HG02678 (cell line): Measurements from ENCODE around the gene NACAD.

Experiments used
- ATAC-seq: cut with Tn5 transposase; IDR thresholded peaks from one replicate; pipeline ENCODE4 v1.9.1; 2021; ENCODE audit warnings: mild to moderate bottlenecking, moderate library complexity; ENCODE audit not compliant: unreplicated experiment

Gene NACAD

GRCh38 chr7:45092100-45092930 is 3.5 kb upstream of the NACAD start:
- ATAC-seq, result no peak

GRCh38 chr7:45089341-45089891 is 647 bp upstream of the NACAD start:
- ATAC-seq, result no peak

- no peak for ATAC-seq
Observed at GRCh38 chr7:45088146-45088701, 545 bp downstream of the NACAD start.

- no peak for ATAC-seq
Observed at GRCh38 chr7:45087301-45088145, 1.2 kb downstream of the NACAD start.

DNA sequence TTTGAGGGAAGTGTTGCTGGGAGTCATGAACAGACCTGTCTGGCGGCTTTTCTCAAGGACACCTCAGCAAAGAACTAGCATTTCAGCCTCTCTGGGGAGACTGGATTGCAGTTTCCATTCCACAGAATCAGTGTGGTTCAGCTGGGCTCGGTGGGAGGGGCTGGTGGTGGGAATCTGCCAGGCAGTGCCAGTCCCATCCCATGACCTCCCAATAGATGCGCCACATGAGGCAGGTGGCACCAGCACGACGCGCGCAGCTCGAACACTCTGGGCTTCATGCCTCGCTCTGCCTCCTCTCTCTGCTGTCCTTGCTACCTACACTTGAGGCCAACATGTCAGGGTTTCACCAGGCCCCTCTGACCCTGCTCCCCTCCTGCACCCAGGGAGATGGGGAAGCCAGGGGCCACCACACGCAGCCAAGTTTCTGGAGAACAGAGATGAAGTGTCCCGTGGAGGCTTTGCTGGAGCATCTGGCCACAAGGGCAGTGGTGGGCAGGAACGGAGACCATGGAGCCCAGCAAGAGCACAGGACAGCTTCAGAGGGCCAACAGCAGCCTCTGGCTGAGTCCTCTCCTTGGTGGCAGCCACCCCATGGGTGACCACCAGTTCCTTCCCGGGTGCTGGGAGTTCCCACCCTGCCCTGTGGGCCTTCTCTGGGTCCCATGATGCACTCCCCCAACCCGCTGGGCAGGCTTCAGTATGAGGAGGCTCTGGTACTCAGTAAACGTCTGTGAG is 2.3 kb downstream of the NACAD start:
- no peak for ATAC-seq

DNA sequence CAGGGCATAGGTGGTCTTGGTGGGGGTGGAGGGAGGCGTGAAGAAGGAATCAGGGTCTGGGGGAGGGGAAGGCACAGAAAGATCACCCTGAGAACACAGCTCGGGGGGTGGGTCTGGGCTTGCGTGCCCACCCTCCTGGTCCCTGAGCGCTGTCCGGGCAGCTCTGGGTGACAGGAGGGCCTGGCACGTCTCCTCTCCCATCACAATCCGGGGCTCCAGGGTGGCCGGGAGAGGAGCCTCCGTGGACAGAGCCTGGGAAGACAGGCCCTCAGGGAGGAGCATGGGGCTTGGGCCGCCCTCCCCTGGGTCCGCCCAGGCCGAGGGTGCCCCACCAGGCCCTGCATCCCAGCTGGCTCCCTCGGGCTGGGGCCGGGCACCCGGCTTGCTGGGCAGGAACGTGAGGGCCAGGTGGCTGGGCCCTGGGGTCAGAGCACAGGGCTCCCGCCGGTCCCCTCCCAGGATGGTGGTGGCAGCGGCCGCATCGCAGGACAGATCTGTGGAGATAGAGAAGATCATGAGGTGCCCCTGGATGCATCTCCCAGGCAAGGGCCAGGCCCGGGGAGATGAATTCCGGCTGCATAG is 3.1 kb downstream of the NACAD start:
- no peak for ATAC-seq

- ATAC-seq, result no peak
Observed at GRCh38 chr7:45084901-45085618, 3.7 kb downstream of the NACAD start.

DNA sequence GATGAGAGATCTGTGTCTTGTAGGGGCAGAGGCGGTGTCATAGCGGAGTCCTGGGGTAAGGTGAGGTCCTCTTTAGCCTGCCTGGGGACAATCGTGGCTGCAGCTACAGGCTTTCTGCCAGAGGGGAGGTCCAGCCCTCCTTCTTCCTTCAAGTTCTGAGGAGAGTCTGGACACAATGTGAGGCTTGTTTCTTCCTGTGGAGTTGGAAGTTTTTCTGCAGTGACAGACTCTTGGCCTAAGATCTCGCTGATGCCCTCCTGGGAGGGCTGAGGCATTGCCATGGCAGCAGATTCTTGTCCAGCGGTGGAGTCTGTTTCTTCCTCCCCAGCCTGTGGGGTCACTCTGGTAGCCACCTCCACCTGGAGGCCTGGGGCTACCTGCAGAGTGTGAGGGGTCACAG is 4.4 kb downstream of the NACAD start:
- no peak for ATAC-seq

DNA sequence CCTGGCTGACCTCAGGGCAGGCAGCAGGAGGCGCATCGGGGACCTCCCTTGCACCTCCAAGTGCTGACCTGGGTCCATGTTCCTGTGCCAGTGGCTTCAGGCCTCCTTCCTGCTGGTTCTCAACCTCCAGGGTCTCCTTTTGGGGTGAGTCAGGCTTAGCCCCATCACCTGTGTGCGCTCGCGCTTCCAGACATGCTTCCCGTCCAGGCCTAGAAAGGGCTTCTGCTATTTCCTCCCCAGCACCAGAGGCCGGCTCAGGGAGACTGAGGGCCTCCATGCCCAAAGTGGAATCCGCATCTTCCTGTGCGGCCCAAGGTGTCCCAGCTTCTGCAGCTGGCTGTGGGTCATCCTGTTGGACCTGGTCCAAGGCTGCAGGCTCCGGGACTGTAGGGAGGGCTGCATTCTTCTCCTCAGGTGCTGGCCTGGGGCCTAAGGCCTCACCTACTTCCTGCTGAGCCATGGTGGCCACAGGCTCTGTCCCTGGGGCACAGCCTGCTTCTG is 5.9 kb downstream of the NACAD start:
- no peak for ATAC-seq

- ATAC-seq, result no peak
Observed at GRCh38 chr7:45082031-45082830, 6.5 kb downstream of the NACAD start.

DNA sequence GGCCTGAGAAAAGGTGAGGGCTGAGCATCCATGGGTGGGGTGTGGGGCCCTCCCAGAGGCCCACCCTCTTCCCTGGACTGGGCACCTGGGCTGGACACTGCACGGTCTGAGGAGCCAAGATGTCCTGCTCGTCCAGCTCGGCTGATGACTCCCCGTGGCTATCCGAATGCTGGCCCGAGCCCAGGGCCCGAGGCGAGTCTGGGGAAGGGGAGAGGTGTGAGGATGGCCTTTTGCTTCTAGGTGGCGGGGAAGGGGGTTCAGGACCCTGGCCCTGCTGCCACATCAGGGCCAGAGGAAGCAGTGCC is 7.1 kb downstream of the NACAD start:
- ATAC-seq, result no peak

- no peak for ATAC-seq
Observed at GRCh38 chr7:45080958-45081669, 7.7 kb downstream of the NACAD start.

DNA sequence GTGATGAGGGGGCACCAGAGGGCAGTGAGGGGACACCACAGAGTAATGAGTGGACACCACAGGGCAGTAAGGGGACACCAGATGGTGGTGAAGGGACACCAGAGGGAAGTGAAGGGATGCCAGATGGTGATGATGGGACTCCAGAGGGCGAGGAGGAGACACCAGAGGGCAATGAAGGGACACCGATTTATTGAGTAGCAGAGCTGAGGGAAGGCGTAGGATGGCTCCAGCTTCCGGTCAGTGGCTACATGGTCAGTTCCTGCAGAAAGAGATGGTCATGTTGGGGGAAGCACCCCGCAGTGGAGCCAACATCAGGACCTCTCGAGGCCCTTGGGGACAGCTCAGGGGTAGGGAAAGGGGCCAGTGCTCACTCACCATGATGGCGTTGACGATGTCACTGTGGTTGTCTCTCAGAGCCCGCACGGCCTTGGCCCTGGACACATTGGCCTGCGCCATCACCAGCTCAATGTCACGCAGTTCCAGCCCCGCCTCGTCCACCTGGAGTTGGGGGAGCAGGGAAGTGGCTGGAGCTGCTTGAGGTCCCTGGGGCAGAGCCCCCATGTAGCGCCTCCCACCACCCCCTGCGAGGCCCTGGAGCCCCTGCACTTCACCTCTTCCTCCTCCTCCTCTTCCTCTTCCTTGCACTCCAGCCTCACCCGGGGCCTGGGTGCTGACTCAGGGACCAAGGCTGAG is 8.4 kb downstream of the NACAD start:
- ATAC-seq, result no peak

- ATAC-seq, result no peak
Observed at GRCh38 chr7:45078125-45078681, 10.6 kb downstream of the NACAD start.

DNA sequence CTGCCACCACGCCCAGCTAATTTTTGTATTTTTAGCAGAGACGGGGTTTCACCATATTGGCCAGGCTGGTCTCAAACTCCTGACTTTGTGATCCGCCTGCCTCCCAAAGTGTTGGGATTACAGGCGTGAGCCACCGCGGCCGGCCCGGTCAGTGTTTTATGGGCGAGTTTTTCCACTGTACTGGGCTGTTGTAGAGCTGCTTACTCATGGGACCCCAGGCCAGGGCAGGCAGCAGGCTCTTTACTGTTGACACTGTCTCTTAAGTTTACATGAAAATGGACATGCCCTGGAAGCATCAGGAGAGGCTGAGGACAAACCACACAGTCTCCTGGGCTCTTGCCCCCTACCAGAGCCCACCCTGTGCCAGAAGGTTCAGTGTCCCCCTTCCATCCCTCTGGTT is 11.2 kb downstream of the NACAD start:
- ATAC-seq, result no peak

- no peak for ATAC-seq
Observed at GRCh38 chr7:45076946-45077345, 11.8 kb downstream of the NACAD start.
